Stimulated activated CD8-positive, alpha-beta memory T cell treated with anti-CD3 and anti-CD28 coated beads, Interleukin-12 subunit alpha, Interleukin-12 subunit beta, amount 100 ng/mL, for 4 hours (primary cell): Measurements from ENCODE around the gene SLC27A2.
"Not testable (repeated sequence)": the region's sequence is repeated elsewhere in the genome, so short reads cannot be mapped to it uniquely, and the experiment has no call there.

Source experiments
- DNase-seq: peaks from one replicate; pipeline ENCODE4 v3.0.0-alpha.2; 2020; ENCODE audit warnings: low read depth

SLC27A2 gene

GRCh38 chr15:50163719-50164410 is 18.1 kb upstream of the SLC27A2 start:
- no peak for DNase-seq

GRCh38 chr15:50164458-50164857 is 17.5 kb upstream of the SLC27A2 start:
- DNase-seq: no peak

- no peak for DNase-seq
These were observed 15.8 kb upstream of the SLC27A2 start for GRCh38 chr15:50166216-50166615.

- no peak for DNase-seq
These were observed 14.9 kb upstream of the SLC27A2 start for GRCh38 chr15:50167110-50167509.

GRCh38 chr15:50168379-50168778 is 13.6 kb upstream of the SLC27A2 start:
- no peak for DNase-seq

- DNase-seq: no peak
These were observed 13.1 kb upstream of the SLC27A2 start for GRCh38 chr15:50168783-50169411.

GRCh38 chr15:50172360-50172895 is 9.6 kb upstream of the SLC27A2 start:
- DNase-seq: not testable (repeated sequence)

- no peak for DNase-seq
These were observed 5.1 kb upstream of the SLC27A2 start for GRCh38 chr15:50176869-50177268.

- DNase-seq: no peak
These were observed 1.9 kb upstream of the SLC27A2 start for GRCh38 chr15:50180091-50180490.

GRCh38 chr15:50180582-50180981 is 1.4 kb upstream of the SLC27A2 start:
- DNase-seq: no peak

- DNase-seq: no peak
These were observed 611 bp upstream of the SLC27A2 start for GRCh38 chr15:50181201-50181968.

GRCh38 chr15:50182219-50183013 is 420 bp downstream of the SLC27A2 start:
- peak; percentile 10 for DNase-seq

- no peak for DNase-seq
These were observed 1.3 kb downstream of the SLC27A2 start for GRCh38 chr15:50183112-50183794.

- DNase-seq: no peak
These were observed 3.0 kb downstream of the SLC27A2 start for GRCh38 chr15:50184863-50185504.

GRCh38 chr15:50186090-50186489 is 4.1 kb downstream of the SLC27A2 start:
- DNase-seq: no peak

GRCh38 chr15:50186752-50187151 is 4.8 kb downstream of the SLC27A2 start:
- DNase-seq: no peak

- DNase-seq: no peak
These were observed 5.5 kb downstream of the SLC27A2 start for GRCh38 chr15:50187525-50187924.

GRCh38 chr15:50187997-50188396 is 6.0 kb downstream of the SLC27A2 start:
- no peak for DNase-seq

- DNase-seq: not testable (repeated sequence)
These were observed 6.8 kb downstream of the SLC27A2 start for GRCh38 chr15:50188793-50189192.

- DNase-seq: no peak
These were observed 7.6 kb downstream of the SLC27A2 start for GRCh38 chr15:50189633-50190032.

GRCh38 chr15:50190166-50190570 is 8.2 kb downstream of the SLC27A2 start:
- DNase-seq: no peak
